HepG2 (cell line): Measurements from ENCODE around the gene NEK6. TPM values are rescaled to one million over a fixed set of nuclear protein-coding genes. Genes with fewer than 3 reads are reported as not detected.

Experiments used
- AGO2 ChIP-seq: fragments of 200-400 bp; formaldehyde crosslinking; optimal IDR thresholded peaks from 2 replicates; pipeline ENCODE3; 2017; ENCODE audit warnings: mild to moderate bottlenecking, low read depth, low read length, moderate library complexity
- BCL6 ChIP-seq: IDR thresholded peaks from 2 replicates; pipeline ENCODE4 v1.6.1; 2016; ENCODE audit warnings: missing genetic modification reagents, missing compliant biosample characterization
- ETS1 ChIP-seq: sonication (generic); formaldehyde crosslinking; IDR thresholded peaks from 2 replicates; pipeline ENCODE4 v1.4.0; 2020; ENCODE audit warnings: missing genetic modification reagents
- FIP1L1 ChIP-seq: fragments of 200-400 bp; formaldehyde crosslinking; IDR thresholded peaks from 2 replicates; pipeline ENCODE4 v1.6.1; 2018; ENCODE audit warnings: low read depth, mild to moderate bottlenecking, low read length, moderate library complexity, borderline replicate concordance; ENCODE audit not compliant: insufficient read depth
- FOXA1 ChIP-seq, 2 experiments: fragments of 450-650 bp in 1 of 2; sonication (generic) in 1 of 2; formaldehyde crosslinking in 1 of 2; IDR thresholded peaks; 2 replicates each; pipeline versions ENCODE4 v1.4.0 to v1.6.1; 2016 to 2020; ENCODE audit warnings: missing genetic modification reagents in 1 of 2
- HHEX ChIP-seq: IDR thresholded peaks from 2 replicates; pipeline ENCODE4 v1.6.1; 2016; ENCODE audit warnings: control low read depth
- JUNB ChIP-seq: sonication (generic); formaldehyde crosslinking; IDR thresholded peaks from 2 replicates; pipeline ENCODE4 v1.8.0; 2022; ENCODE audit warnings: missing genetic modification reagents, mild to moderate bottlenecking, borderline replicate concordance
- KLF13 ChIP-seq: sonication (generic); formaldehyde crosslinking; IDR thresholded peaks from 2 replicates; pipeline ENCODE4 v1.4.0; 2020; ENCODE audit warnings: mild to moderate bottlenecking, missing genetic modification reagents
- MATR3 ChIP-seq: sonication (generic); formaldehyde crosslinking; IDR thresholded peaks from 2 replicates; pipeline ENCODE4 v1.4.0; 2020; ENCODE audit warnings: missing genetic modification reagents
- MXD1 ChIP-seq: sonication (generic); formaldehyde crosslinking; IDR thresholded peaks from 2 replicates; pipeline ENCODE4 v1.4.0; 2020; ENCODE audit warnings: mild to moderate bottlenecking, missing genetic modification reagents
- PLRG1 ChIP-seq: fragments of 450-650 bp; conservative IDR thresholded peaks from 2 replicates; pipeline ENCODE4 v1.6.1; 2016
- PRDM4 ChIP-seq: sonication (generic); formaldehyde crosslinking; IDR thresholded peaks from 2 replicates; pipeline ENCODE4 v1.9.0; 2021; ENCODE audit warnings: missing genetic modification reagents, borderline replicate concordance
- SIN3A ChIP-seq: IDR thresholded peaks from 2 replicates; pipeline ENCODE4 v1.6.1; 2011; ENCODE audit warnings: low read depth, mild to moderate bottlenecking, control low read depth, low read length, borderline replicate concordance
- SRF ChIP-seq: IDR thresholded peaks from 2 replicates; pipeline ENCODE4 v1.6.1; 2011; ENCODE audit warnings: mild to moderate bottlenecking, low read depth, low read length, moderate library complexity
- ZKSCAN1 ChIP-seq: fragments of 150-350 bp; IDR thresholded peaks from 2 replicates; pipeline ENCODE4 v1.6.1; 2014; ENCODE audit warnings: low read length
- ZNF275 ChIP-seq: sonication (generic); formaldehyde crosslinking; IDR thresholded peaks from 2 replicates; pipeline ENCODE4 v1.8.0; 2022; ENCODE audit warnings: missing genetic modification reagents, mild to moderate bottlenecking, inconsistent platforms, borderline replicate concordance
- ZNF552 ChIP-seq: sonication (generic); formaldehyde crosslinking; IDR thresholded peaks from 2 replicates; pipeline ENCODE4 v1.9.0; 2022; ENCODE audit warnings: missing genetic modification reagents, mild to moderate bottlenecking, borderline replicate concordance
- ZNF7 ChIP-seq: IDR thresholded peaks from 2 replicates; pipeline ENCODE4 v1.6.1; 2016; ENCODE audit warnings: missing biosample characterization, missing genetic modification reagents
- ZNF703 ChIP-seq: sonication (generic); formaldehyde crosslinking; IDR thresholded peaks from 2 replicates; pipeline ENCODE4 v1.5.1; 2020; ENCODE audit warnings: missing genetic modification reagents, mild to moderate bottlenecking, moderate library complexity, borderline replicate concordance
- ZNF790 ChIP-seq: sonication (generic); formaldehyde crosslinking; IDR thresholded peaks from 2 replicates; pipeline ENCODE4 v1.8.0; 2022; ENCODE audit warnings: missing genetic modification reagents, mild to moderate bottlenecking, borderline replicate concordance
- ZNF816 ChIP-seq: sonication (generic); formaldehyde crosslinking; IDR thresholded peaks from 2 replicates; pipeline ENCODE4 v1.8.0; 2022; ENCODE audit warnings: missing genetic modification reagents, mild to moderate bottlenecking, borderline replicate concordance
- polyA plus RNA-seq, 8 experiments: library from polyadenylated mRNA; depleted of rRNA in 3 of 8; stranded (reverse) in 7 of 8; unstranded in 1 of 8; fragments of >200 nt; fragmentation: Illumina TruSeq in 4 of 8; extraction: Trizol in 4 of 8; gene quantifications; 2 replicates each; pipeline versions ENCODE4 v1.2.1 to v1.2.3, GENCODE V29; 2011 to 2016; ENCODE audit warnings: low read depth in 4 of 8, missing spikeins in 1 of 8, mixed read lengths in 1 of 8; ENCODE audit not compliant: insufficient read depth in 1 of 8
- total RNA-seq, 5 experiments: library from RNA; depleted of rRNA; stranded (reverse); fragments of >200 nt; fragmentation: Illumina TruSeq; extraction: Trizol; gene quantifications; 2 replicates each; pipeline ENCODE4 v1.2.3, GENCODE V29; 2016; ENCODE audit warnings: low read depth in 1 of 5
- TF ChIP-seq, protein P1 (sequence below): sonication (generic); formaldehyde crosslinking; IDR thresholded peaks from 2 replicates; pipeline ENCODE4 v1.5.1; 2020; ENCODE audit warnings: mild to moderate bottlenecking, missing genetic modification reagents

The NEK6 gene
- total and polyA plus RNA-seq, 2 of the 13 experiments (the other 11 are each of a cell fraction or from before 2014, with no cell fraction given): 30.4 to 119 TPM

GRCh38 chr9:124263800-124264426 lies 6.2 kb downstream of the NEK6 start (continued):
- TF ChIP-seq, protein P1, sequence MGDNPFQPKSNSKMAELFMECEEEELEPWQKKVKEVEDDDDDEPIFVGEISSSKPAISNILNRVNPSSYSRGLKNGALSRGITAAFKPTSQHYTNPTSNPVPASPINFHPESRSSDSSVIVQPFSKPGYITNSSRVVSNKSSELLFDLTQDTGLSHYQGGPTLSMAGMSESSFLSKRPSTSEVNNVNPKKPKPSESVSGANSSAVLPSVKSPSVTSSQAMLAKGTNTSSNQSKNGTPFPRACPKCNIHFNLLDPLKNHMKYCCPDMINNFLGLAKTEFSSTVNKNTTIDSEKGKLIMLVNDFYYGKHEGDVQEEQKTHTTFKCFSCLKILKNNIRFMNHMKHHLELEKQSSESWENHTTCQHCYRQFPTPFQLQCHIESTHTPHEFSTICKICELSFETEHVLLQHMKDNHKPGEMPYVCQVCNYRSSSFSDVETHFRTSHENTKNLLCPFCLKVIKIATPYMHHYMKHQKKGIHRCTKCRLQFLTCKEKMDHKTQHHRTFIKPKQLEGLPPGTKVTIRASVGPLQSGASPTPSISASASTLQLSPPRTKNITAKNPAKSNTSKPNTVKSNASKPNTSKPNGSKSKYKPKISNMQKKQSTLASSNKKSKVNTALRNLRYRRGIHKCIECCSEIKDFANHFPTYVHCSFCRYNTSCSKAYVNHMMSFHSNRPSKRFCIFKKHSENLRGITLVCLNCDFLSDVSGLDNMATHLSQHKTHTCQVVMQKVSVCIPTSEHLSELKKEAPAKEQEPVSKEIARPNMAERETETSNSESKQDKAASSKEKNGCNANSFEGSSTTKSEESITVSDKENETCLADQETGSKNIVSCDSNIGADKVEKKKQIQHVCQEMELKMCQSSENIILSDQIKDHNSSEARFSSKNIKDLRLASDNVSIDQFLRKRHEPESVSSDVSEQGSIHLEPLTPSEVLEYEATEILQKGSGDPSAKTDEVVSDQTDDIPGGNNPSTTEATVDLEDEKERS (CRISPR knock-in tag): no peak
- TF ChIP-seq ZNF816 (CRISPR knock-in tag): no peak
- no peak for TF ChIP-seq ZNF552
- no peak for TF ChIP-seq KLF13 (CRISPR knock-in tag)
- no peak for TF ChIP-seq ZKSCAN1
- TF ChIP-seq MATR3 (CRISPR knock-in tag): no peak
- no peak for TF ChIP-seq ZNF7 (CRISPR knock-in tag)
- TF ChIP-seq ZNF703: no peak
- no peak for TF ChIP-seq BCL6 (CRISPR knock-in tag)
- no peak for TF ChIP-seq PRDM4 (CRISPR knock-in tag)
- no peak for TF ChIP-seq ZNF790 (CRISPR knock-in tag)
- TF ChIP-seq MXD1 (CRISPR knock-in tag): peak; percentile 47; the same call in 1 of the 2 replicates
- peak; percentile 86 for TF ChIP-seq SIN3A
- TF ChIP-seq ZNF275 (CRISPR knock-in tag): no peak
- TF ChIP-seq HHEX (CRISPR knock-in tag): no peak
- no peak for TF ChIP-seq PLRG1
- TF ChIP-seq JUNB (CRISPR knock-in tag): no peak
- no peak for TF ChIP-seq SRF
- no peak for TF ChIP-seq FIP1L1
- TF ChIP-seq AGO2: no peak
- TF ChIP-seq ETS1: no peak
- no peak for TF ChIP-seq FOXA1 (IDR thresholded peaks at IDR 0.05)
- TF ChIP-seq FOXA1 (CRISPR knock-in tag; IDR thresholded peaks at IDR 0.05): peak; percentile 41; the same call in 1 of the 2 replicates
